NCI-H82 treated with DMSO at 0.1 percent for 48 hours (cell line): ENCODE data around the gene TMEM80.

Experiments used
- DNase-seq: peaks from one replicate; lab custom pipeline; 2025; ENCODE audit not compliant: unreplicated experiment; lab: John Stamatoyannopoulos, UW

The TMEM80 gene

DNA sequence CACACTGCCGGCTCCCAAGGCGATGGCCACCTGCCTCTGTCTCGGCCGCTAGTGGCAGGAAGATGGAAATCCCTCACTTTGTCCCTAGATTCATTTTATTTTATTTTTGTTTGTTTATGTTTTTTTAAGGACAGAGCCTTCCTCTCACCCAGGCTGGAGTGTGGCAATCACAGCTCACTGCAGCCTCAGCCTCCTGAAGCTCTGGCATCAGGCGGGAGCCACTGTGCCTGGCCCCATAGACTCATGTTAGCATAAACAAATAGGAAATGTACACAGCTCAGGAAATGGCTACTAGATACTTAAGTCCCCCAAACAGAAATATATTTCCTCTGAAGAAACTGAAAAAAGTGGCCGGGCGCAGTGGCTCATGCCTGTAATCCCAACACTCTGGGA lies 3.5 kb downstream of the TMEM80 start:
- no peak for DNase-seq

DNA sequence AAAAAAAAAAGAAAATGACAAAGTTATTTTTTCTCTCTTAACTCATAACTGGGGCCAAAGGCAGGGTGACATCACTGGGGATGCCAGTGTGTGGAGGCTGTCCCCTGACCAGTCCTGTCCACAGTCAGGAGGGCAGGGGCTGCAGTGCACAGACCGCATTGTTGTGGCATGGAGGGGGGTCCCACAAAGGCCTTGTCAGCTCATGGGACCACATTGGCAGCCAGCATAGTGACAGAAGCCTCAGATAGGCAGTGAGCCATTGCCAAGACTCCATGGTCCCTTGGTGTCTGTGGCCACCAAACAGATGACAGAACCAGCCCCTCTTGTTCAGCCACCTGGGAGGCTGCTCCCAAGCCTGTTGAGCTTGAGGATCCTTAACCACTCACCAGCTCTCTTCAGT lies 4.1 kb downstream of the TMEM80 start:
- DNase-seq: no peak

DNA sequence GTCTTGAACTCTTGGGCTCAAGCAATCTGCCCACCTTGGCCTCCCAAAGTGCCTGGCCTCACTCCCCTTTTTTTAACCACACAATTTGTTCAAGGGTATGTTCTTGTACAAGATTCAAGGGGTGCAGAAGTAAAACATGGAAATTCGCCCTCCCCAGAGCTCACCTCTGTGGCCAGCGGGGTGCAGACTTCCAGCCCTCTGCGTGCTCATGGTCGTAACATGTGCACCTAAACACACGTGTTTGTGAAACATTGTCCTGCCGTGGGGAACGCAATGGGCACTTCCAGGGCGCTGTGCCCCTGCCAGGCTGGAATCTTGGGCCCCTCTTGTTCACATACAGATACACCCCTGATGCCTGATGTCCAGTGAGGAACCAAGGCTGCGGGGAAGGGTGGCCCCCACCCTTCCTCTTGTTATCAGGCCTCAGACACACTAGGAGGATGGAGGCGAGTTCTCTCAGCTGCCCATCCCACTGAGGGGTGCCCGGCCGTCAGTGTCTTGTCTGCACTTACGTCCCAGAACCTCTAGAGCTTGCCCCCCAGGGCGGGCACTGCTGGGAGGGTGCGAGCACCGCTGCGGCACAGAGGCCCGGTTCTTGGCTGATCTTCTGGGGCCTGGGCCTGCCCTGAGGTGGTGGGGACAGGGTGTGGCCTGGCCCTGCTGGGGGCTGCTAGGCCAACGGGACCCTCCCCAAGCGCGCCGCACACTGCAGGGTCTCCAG lies 6.3 kb downstream of the TMEM80 start:
- no peak for DNase-seq

DNA sequence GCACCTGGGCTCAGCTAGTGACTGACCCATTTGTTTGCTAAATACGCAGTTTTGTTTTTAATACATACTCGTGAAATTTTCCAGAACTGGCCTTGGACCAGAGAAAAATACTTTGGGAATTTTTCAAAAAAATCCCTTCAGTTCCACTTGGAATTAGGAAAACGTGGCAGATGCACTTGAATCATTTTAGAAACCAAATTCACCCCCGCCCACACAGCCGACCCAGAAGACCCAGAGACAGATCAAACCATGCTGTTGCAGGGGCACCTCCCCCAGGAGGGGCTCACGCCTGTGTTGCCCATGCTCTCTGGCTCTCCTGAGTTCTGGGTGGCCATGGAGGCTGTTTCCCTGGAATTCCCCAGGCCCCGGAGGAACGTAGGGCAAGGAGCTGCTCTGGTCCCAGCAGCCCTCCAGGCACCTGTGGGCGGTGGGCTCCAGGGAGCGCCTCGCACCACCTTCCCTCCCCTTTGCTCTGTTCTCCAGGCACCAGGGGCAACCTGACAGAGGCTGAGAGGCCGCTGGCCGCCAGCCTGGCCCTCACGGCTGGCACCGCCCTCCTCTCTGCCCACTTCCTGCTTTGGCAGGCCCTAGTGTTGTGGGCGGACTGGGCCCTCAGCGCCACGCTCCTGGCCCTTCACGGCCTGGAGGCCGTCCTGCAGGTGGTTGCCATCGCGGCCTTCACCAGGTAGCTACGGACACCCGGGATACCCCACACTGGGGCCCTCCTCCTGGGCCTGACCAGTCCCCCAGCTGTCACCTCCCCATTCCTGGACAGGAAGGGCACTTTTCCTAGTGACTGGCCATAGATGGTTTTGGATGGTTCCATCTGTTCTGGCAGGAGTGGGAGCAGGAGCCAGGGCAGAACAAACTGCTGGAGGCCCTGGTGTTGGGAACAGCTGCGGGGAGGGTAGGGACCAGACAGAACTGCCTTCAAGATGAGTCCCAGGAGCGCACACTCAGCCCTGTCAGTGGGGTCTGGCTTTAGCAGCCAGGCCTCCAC lies 7.1 kb downstream of the TMEM80 start:
- DNase-seq: no peak

DNA sequence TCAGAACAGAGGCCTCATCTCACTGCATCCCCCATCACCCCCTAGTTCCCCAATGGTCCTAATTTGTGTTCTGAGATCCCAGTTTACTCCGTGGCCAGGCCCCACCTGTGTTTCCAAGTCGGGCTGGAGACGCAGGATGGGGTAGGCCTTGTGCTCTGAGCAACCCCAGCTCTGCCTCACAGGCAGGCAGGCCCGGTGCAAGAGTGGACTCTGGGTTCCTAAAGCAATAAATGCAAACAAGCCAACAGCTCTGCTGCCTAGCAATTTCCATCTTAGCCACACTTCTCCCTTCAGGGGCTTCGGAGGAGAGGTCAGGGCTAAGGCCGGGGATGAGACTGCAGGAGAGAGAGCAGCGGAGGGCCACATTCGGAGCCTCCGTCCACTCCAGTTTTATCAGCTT lies 7.9 kb downstream of the TMEM80 start:
- DNase-seq: no peak

DNA sequence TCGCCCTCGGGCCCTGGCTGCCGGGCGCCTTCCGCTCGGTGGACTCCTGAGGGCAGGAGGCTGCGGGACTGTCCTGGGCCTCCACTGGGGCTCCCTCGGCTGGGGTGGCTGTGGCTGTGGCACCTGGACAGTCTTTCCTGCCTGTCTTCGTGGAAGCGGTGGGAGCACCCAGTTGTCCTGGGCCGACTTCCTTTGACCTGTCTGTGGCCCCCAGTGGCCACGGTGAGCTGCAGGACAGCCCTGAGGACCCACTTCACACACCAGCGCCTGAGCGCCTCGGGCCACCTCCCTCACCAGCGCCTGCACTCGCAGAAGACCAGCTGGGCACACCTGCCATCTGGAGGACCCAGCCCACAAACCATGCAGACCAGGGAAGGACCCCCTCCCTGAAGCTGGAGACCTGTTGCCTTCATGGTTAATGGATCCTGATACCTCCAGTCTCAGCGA lies 8.6 kb downstream of the TMEM80 start:
- DNase-seq: no peak

DNA sequence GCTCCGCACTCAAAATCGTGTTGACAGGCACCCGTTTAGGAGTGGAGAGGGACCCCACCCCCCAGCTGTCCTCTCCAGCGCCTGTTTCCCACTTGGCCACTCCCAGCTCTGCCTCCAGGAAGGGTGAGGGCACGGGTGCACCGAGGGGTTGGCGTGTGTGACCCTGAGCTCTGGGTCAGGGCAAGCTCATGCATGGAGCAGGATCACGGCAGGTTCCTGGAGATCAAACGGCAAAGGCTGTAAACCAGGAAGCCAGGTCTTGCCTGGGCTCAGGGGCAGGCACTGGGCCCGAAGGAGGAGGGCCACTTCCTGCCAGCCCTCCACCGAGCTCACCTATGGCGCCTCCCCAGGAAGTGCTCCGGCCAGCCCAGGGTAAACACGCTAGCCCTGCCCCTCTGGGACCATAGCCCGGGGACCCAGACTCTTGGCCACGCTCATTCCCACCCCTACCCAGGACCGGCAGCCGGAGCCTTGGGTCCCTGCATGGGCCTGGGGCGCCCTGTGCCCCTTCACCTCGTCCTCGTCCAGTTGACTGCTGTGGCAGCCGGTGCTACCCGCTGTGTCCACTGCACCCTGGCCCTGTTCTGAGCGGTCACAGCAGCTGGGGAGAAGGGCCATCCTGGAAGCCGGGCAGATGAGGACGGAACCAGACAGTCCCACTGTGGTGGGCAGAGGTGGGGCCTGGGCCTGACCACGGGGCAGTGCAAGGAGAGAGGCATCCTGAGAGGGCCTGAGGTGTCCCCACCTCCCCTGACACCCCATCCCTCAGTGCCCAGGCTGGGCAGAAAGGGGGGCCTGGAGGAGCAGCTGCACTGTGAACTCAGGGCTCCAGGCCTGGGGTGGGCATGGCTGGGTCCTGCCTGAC lies 9.4 kb downstream of the TMEM80 start:
- no peak for DNase-seq

DNA sequence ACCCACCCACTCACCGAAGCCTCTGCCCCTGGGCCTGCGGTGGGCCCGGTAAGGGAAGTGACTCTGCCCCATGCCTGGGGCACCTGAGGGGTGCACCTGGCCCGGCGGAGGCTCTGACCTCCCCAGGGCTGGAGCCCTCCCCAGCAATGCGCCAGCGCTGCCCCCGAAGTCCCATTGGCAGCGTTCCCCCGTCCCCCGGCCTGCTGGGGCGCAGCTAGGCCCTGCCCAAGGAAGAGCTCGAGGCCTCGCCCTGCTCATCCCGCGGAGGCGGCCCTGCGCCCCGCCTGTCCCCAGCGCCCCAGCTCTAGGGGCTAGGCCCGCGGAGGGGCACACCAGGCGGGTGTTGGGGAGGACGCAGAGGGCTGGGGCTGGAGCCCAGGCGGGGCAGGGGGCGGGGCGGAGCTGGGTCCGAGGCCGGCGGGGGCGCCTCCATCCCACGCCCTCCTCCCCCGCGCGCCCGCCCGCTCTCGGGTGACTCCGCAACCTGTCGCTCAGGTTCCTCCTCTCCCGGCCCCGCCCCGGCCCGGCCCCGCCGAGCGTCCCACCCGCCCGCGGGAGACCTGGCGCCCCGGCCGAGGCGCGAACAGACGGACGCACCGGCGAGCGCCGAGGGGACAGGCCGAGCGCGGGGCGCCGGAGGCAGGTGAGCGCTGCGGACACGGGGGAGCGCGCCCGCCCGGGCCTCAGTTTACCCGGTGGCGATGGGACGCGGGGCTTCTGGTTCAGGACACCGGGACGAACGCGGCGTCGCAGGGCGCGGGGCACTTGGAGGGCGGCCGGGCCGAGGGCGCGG lies 10.2 kb downstream of the TMEM80 start, which contains the start of gene EPS8L2:
TSS of gene EPS8L2 (plus strand) at position 586 of the 793 bp plus-strand sequence. CDS start 3,177 bp downstream, outside the sequence.
- DNase-seq: no peak

DNA sequence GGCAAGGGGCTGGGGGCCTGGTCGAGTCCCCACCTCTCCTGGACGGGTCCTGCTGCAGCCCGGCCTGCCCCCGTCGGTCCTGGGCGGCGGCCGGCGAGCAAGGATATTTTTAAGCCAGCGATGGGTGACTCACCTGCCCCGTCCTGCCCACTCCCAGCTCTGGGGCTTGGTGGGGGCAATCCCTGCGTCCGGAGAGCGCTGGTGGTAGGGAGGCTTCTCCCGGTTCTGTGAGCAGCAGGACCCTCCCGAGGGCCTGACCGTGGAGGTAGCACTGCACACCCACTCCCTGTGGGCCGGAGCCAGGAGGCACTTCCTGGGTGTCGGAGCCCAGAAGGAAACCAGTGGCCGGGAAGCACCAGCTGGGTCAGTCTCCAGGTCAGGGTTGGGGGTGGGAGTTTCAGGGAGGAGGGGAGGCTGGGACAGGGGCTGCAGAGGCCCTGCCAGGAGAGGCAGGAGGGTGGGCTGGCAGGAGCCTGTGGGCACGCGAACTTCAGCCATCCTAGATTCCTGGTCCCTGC lies 10.9 kb downstream of the TMEM80 start:
- DNase-seq: no peak

DNA sequence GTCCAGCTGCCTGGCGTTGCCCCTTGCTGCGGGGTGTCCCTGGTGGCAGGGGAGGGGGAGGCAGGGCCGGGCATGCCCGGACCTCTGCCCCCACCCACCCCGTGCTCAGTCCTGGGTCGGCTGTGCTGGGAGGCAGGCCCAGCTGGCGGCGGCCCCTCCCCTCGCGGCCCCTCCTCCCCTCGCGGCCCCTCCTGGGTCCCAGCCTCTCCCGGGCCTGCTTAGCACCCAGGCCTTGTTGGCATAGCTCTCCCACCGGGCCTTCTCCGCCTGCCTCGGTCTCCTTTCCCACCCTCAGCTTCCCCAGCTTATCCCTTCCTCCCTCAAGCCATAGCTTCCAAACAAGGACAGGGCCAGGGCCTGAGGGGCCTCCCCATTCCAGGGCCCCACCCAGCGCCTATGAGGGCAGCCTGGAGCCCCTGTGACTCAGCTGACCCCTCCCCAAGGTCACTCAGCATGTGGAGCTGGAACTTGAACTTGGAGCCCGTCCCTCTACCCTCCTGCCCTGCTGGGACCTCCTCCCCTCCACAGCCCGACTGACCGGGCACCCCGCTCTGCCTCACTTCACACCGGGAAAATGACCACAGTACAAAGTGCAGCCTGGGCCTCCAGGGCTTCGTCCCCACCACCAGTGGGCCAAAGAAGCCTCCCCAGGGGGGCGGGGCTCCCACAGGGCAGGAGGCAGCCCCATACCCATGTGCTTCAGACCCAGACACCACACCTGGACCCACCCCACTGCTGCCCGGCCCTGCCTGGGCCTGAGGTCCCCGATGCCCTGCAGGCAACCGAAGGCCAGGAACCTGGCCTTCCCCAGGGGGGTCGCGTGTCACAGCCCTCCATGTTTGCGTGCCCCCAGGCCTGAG lies 11.6 kb downstream of the TMEM80 start:
- DNase-seq: no peak

DNA sequence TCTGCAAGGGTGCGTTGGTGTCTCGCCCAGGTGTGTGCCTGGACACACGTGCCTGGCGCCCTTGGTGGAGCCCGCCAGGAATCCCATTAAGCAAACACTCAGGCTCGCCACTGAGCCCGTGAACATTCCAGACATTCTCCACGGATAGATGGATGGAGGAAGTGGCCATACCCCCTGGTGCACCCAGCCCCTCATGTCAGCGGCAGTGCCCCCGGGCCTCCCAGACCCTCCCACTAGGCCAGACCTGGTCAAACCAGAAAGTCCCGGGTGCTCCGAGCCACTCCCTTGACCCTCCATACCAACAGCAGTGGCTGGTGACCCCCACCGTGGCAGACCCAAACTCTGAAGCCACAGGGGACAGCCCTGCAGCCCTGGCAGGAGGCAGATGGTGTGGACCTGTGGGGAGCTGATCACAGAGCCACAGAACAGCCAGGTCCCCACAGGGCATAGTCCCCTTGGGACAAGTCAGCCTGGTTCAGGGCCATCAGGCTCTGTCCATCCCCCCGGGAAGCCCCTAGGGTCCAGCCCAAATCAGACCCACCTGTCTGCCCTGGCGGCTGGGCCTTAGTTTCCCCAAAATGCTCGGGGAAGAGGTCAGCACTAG lies 12.3 kb downstream of the TMEM80 start:
- DNase-seq: no peak

DNA sequence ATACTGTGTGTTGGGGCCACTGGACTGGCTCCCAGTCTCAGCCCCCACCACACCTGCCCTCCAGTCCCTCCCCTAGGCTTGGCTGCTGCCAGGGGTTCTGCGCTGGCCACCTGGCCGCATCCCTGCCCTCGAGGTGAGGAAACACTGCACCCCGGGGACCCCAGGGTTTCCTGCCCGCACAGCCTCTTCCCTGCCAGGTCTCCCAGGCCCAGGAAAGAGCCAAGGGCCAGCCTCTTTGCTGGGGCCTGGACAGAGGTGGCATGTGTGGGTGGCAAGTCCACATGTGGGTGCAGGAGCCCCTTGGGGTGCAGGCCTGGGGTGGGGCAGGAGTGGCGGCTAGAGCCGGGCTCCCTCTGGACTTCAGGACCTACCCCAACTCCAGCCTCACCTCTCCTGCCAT lies 12.9 kb downstream of the TMEM80 start:
- DNase-seq: no peak

DNA sequence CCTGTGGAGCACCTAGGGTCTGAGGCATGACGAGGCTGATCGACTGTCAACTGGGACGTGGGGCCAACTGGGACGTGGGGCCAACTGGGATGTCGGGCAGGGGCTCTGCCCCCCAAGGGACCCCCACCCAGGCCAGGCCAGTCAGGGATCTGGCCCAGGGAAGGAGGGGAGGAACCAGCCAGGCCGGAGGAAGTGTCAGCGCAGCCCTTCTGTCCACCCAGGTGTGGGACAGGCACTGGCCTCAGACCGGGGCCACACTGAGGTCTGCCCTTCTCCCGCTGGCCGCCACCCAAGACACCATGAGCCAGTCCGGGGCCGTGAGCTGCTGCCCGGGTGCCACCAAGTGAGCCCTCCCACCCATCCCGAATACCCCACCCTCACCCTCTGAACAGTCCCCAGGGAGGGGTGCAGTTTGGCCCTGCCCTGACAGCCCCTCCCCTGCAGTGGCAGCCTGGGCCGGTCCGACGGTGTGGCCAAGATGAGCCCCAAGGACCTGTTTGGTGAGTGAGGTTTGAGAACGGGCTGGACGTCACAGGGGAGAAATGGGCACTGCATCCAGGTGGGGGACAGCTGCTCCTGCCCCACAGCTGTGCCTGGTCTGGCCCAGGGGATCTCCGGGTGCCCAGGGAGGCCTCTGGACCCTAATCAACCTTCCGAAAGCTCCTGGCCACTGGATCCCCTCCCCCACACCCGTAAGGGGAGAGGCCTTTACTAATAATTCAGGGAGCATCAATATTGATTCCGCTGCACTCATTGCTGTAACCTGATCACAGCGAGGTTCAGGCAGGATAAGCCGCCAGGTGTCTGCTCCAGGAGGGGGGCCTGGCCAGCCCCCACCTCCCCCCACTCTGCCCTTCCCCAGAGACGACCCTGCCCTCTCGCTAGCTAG lies 13.7 kb downstream of the TMEM80 start:
- DNase-seq: no peak

DNA sequence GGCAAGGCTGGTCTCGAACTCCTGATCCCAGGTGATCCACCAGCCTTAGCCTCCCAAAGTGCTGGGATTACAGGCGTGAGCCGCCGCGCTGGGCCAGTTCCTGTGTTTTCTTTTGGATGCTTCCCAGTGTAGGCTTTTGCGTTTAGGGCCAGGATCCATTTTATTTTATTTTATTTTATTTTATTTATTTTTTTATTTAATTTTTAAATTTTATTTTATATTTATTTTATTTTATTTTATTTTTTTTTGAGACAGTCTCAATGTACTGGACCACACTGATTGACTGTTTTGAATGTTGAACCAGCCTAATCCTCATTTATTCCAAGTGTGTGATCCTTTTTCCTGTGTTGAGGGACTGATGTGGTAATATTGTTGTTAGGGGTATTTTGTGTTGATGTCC lies 18.8 kb downstream of the TMEM80 start:
- no peak for DNase-seq

DNA sequence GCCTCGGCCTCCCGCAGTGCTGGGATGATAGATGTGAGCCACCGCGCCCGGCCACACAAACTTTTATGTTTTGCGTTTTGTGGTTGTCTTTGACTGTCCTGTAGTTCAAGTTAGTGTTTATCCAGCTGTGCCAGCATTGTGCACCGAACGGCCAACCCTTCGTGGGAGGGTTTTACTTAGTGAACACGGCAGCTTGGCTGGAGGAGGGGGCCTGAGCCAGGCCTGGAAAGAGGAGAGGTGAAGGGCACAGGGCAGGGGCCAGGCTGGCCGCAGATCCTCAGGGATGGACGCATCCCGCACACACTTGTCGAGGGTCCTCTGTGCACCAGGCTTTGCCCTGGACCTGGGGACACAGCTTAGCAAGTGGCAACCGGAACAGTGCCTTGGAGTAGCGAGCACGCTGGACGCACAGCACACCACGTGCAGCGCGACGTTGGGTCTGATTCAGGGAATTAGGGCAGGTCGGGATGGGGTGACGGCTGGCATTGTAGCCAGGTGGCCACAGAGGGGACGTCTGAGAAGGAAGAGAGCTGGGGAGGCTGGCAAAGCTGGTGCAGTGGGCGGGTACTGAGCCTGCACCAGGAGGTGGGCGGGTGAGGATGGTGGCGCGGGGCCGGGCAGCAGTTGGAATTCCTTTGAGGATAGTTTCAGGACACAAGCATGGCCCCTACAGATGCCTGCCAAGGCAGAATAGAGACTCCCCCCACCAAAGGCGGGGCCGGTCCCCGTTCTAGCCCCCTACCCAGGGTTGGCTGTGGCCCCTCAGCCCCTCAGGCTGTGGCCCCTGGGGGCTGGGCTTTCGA lies 23.8 kb downstream of the TMEM80 start:
- no peak for DNase-seq

DNA sequence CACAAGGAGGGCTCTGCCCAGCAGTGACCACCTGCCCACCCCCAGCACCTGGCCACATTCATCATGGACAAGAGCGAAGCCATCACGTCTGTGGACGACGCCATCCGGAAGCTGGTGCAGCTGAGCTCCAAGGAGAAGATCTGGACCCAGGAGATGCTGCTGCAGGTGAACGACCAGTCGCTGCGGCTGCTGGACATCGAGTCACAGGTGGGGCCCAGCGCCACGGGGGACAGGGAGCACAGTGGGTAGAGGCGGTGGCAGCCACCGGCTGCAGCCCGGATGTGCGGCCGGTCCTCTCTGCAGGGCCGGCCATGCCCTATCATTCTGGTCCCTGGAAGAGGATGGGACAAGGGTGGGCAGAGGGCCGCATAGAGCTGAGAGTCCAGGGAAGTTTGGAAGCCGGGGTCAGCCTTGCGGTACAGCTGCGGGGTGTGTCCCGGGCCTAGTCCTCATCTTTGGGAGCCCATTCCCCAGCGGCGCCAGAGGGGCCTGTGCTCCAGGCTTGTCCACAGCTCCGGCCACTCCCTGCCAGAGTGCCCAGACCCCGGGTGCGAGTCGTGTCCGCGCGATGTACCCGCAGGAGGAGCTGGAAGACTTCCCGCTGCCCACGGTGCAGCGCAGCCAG lies 24.5 kb downstream of the TMEM80 start:
- DNase-seq: no peak
